Epithelial cell of esophagus (primary cell): ENCODE data around the gene SLIT3.
"Not testable (repeated sequence)": the region's sequence is repeated elsewhere in the genome, so short reads cannot be mapped to it uniquely, and the experiment has no call there.

Experiments
- DNase-seq: peaks from one replicate; pipeline ENCODE4 v3.0.0; 2010; ENCODE audit warnings: low read depth
- H3K4me3 ChIP-seq: 2 replicates; pipeline ENCODE4 v1.5.1; 2011; ENCODE audit warnings: mild to moderate bottlenecking, low read length, control low read depth
- CTCF ChIP-seq: IDR thresholded peaks from 2 replicates; pipeline ENCODE4 v1.5.1; 2011; ENCODE audit warnings: low read depth, mild to moderate bottlenecking, low read length, control low read depth, inconsistent platforms; ENCODE audit not compliant: insufficient read depth; ENCODE audit errors: missing control alignments

The SLIT3 gene

DNA sequence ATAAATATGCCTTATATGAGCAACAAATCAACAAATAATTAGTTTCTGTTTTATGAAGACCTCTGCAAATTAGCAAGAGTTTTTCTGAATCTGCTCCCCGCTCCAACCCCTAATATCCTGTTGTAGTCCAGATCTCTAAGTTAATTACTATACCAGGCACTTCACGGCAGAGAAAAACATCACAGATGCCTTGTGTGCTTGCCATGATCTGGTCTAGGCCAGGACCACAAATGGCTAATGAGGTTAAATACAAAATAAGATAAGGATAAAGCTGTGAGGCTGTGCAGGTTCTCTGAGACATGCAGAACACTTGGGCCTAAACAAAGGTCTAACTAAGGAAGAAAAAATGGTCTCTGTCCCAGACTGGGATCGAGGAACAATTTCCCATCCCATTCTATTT, 150.8 kb downstream of the SLIT3 start:
- H3K4me3 ChIP-seq: no peak overlapping the region
- no peak for DNase-seq
- no peak for TF ChIP-seq CTCF

GRCh38 chr5:169149317-169149716, 151.6 kb downstream of the SLIT3 start:
- no peak for TF ChIP-seq CTCF

GRCh38 chr5:169148138-169148740, 152.7 kb downstream of the SLIT3 start:
- H3K4me3 ChIP-seq: no peak overlapping the region
- TF ChIP-seq CTCF: no peak
- DNase-seq: no peak

More at GRCh38 chr5:169149317-169149716, 151.6 kb downstream of the SLIT3 start:
- no peak overlapping the region for H3K4me3 ChIP-seq
- DNase-seq: no peak

DNA sequence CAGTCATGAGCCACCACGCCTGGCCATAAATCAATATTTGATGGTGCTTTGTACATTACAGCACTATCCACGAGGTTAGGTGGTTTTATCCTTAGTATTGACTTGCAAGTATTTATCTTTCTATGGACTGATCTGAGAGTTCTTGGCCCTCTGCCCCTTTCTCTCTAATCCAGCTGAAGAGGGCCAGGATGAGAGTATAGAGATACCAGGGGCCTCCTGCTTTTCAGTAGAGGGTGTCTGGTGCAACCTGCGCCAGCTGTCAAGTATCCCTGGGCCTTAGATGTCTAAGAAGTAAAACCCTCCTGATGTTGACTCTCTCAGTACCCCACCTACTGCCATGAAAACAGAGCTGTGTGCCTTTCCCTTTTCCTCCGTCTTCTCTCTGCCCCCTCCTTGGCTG, 153.4 kb downstream of the SLIT3 start:
- H3K4me3 ChIP-seq: no peak overlapping the region
- TF ChIP-seq CTCF: no peak
- DNase-seq: no peak

DNA sequence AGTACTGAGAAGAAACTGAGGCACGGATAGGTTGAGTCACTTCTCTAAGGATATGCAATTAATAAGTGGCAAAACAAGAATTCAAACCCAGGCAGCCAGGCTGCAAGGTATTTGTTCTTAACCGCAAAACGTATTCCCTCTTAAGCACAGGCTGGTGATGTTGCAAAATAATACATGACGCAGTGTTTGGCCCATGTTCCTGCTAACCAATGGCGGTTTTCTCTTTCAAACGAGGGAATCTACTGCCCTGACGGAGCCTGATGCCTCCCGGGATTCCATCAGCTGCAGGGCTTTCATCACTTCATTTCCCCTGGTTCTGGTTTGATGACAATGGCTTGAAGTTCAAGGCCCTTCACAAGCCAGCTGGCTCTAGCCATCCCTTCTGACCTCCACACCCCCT, 154.8 kb downstream of the SLIT3 start:
- DNase-seq: peak; percentile 25
- no peak overlapping the region for H3K4me3 ChIP-seq
- no peak for TF ChIP-seq CTCF

DNA sequence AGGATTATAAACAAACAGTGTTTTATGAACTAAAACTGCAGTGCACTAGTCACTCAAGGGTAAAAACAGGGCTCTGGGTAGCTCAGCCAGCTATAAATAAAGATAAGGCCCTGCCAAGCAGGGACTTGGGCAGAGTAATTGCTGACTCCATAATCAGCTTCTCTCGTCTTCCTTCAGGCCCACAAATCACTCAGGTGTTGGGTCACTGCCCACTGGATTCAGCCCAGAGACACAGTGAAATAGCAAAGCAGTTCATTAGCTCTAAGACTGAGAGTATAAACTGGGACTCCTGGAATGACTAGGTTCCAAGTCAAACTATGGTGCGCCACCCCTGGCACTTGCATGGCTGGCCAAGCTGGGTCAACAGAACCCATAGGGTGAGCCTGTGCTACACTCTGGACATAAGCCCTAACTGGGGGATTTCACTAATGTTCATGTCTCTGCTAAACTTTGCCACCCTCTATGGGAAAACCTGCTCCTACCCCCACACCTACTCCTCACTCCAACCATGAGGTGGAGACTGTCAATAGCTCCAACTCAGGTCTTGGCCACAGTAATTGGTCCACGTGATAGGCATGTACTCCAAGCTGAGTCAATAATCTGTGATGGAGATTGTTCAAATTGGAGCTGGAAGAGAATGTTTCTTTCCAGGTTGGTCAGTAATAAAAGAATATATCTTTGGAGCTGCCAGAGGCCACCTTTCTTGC, 158.5 kb downstream of the SLIT3 start:
- no peak for TF ChIP-seq CTCF
- H3K4me3 ChIP-seq: no peak overlapping the region
- DNase-seq: no peak

- not testable (repeated sequence) for DNase-seq, H3K4me3 ChIP-seq
Measured at GRCh38 chr5:169140215-169140614, 160.7 kb downstream of the SLIT3 start.
